GM12872 (cell line): ENCODE data around the gene PANX1.

Experiments
- TF ChIP-seq, protein P1 (sequence below): IDR thresholded peaks from 3 replicates; pipeline ENCODE4 v1.5.1; 2011; ENCODE audit warnings: low read depth, mild to moderate bottlenecking, low read length, moderate library complexity; ENCODE audit not compliant: insufficient read depth

The PANX1 gene

DNA sequence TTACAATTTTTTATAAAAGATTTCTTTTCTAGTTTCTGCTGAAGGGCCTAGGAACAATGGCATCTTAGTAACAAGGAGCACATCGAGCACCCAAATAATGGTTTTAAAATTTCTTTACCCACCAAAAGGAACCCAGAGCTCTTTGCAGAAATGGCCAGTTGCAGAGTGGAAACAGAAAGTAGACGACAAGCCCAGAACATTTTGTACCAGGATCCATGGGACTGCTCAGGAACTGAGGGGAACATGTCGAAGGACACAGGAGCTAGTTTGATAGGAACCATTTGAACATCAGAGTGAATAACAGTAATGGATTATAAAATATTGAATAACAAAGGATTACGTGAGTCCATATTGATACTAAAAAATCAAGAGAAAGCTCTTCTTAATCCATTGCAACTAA is 17.3 kb downstream of the PANX1 start:
- TF ChIP-seq, protein P1, sequence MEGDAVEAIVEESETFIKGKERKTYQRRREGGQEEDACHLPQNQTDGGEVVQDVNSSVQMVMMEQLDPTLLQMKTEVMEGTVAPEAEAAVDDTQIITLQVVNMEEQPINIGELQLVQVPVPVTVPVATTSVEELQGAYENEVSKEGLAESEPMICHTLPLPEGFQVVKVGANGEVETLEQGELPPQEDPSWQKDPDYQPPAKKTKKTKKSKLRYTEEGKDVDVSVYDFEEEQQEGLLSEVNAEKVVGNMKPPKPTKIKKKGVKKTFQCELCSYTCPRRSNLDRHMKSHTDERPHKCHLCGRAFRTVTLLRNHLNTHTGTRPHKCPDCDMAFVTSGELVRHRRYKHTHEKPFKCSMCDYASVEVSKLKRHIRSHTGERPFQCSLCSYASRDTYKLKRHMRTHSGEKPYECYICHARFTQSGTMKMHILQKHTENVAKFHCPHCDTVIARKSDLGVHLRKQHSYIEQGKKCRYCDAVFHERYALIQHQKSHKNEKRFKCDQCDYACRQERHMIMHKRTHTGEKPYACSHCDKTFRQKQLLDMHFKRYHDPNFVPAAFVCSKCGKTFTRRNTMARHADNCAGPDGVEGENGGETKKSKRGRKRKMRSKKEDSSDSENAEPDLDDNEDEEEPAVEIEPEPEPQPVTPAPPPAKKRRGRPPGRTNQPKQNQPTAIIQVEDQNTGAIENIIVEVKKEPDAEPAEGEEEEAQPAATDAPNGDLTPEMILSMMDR, result no peak

DNA sequence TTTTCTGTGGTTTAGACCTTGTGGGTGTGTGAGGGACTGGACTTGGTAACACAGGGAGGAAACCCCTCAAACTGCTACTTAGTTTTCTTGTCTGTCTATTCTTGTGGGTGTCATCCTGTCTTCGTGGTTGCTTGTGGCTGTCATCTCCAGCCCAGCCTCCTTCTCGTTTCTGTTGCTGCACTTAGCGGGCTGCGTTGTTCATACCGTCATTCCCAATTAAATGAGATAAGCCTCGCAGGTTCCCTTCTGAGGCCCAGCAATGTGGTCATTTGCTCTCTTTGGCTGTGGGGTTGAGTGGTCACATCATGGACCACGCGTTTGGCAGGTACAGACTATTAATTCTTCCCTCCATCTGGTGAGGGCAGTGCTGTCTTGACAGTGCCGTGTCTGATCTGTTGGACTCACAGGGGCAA is 18.8 kb downstream of the PANX1 start:
- TF ChIP-seq, protein P1, result no peak

DNA sequence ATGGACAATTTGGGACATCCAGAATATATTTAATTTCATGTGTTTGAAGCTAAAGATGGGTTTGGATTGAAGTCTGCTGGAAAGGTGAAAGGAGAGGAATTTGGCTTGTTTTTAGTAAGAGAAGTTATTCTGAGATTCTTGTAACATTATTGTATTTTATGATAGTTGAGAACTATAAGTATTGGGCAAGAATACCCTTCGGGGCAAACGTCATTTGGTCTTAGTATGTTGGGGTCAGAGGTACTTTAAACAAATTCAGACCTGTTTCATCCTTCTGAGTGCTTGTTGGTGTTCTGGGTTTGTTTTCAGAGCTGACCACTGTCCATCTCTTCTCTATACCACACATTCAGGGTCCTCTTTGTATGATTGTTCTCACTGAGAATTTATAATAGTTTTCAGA is 19.5 kb downstream of the PANX1 start:
- TF ChIP-seq, protein P1, result no peak

DNA sequence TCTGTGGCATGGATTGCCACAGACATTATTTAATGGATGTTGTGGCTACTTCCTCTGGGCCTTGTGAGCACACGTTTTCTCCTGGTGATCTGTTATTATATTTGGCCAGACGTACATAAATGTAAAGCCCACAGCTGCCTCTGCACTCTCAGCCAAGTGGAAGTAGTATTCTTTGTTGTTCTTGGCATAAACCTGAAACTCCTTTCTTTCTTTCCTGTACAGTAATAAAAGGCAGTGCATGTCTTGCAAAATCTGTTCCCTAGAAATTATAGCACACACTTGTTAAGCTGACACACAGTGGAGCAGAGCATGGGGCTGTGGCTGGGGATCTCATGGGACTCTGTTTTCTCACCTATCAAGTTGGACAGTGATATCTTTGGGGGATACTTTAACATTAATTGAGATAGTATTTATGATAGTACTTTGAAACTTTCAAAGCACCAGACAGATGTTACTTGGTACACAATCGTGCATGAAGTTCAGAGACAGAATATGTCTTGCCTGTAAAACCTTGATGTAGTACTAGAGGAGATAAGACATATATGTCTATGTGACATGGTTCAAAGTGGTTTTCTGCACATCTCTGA is 20.9 kb downstream of the PANX1 start:
- TF ChIP-seq, protein P1, result no peak

DNA sequence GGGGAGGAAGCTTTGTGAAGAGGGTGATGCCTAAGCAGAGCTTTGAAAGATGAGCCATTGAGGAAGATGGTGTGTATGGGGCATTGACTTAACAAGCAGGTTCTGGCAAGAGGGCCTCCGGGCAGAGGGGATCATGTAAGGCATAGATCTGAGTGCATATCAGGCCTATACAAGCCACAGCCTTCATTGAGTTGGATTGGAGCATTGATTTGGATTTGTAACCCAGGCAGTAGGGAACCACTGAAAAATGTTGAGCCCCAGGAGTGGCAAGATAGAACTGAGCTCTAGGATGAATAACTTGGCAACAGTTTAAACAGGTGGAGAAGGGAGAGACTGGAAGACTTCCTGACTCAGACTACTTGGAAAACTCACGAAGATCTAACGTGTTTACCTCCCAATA is 21.4 kb downstream of the PANX1 start:
- TF ChIP-seq, protein P1, result no peak

DNA sequence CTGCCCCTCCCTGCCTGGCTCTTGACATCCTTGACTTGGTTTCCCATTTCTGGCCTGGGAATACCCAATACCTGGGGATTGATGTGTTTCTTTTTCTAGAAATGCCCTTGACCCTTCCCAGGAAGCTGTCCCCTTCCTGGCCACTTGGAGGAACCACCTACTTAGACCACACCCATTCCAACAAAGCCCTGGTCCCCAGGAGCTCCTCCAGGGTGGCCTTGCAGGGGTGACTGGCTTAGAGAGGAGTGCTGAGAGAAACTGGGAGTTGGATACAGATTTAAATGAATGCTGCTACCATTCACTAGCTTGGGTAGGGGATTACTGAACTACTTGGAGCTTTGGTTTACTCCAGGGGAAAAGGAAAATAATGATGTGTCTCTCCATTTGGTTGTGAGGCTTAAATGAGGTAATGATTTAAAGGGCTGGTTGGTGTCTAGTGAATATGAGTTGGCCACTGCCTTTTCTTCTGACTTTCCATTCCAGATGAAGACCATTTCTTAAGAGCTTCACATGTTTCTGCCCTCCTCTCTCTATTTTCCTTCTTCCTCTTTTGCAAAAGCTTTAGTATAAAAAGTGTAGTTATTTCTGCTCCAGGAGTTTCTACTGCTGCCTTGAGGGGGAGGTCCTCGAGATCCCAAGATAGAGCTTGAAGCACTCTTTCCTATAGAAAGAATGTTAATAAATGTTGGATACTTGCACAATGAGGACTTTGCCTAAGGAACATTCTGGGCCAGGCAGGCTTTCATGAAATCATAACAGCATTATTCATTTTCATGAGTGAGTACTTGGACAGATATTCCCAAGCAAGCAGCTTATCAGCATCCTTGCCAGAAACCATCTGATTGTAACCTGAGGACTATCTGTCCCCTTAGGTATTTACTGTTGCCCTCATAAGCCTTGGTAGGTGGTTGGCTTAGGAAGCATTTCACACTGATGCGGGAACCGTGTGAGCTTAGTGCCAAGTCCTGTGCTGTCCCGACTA is 22.4 kb downstream of the PANX1 start:
- TF ChIP-seq, protein P1, result no peak

DNA sequence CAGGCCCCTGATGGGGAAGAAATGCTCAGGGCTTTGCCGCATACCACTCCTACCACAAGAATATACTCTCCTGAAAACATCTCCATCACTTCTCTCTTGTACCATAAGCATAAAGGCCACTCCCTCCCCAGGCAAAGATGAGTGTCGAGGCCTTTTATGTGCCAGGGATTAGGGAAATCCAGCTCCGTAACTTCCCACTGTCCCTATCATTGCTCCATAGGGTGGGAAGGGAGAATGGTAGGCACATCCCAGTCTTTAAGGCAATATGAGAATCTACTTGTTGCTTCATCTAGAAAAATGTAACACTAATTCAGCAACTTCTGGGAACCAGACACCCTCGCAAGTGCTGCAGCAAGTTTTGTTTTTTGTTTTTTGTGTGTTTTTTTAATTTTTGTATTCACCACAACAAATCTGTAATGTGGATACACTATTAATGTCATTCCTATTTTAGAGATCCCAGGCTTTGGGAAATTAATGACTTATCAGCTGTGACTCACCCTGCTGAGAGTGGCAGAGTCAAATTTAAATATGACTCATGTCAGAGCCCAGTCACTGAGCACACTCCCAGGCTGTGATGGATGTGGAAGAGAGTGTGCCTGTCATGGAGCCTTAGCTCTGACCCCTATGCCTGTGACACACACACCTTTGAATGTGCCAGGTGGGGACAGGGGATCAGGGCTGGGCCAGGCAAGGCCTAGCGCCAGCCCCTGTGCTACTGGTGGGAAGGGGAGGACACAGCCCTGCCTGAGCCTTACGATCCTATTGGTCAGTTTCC is 23.4 kb downstream of the PANX1 start:
- TF ChIP-seq, protein P1, result no peak
